ENCODE data around the gene ATRNL1. TPM values are rescaled to one million over a fixed set of nuclear protein-coding genes. Genes with fewer than 3 reads are reported as not detected.

The ATRNL1 gene
- polyA plus RNA-seq, 2 of the 4 experiments (the other 2 are of a cell fraction) = 0.13 to 0.34 TPM

DNA sequence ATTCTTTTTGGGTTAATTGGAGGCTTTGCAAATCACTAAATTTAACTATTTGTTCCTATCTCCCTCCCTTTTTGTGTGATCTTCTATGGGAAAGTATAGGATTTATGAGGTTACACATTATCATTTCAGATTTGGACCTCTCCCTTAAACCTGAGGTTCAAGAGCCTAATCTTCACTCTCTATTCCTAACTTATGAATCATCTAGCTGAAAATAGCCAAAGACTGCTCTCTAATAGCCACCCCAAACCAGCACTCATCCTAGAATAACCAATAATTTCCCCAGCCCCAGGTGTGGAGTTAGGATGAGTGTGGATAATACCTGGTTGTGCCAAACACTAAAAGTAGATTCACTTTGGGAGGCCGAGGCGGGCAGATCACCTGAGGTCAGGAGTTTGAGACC lies 680.7 kb downstream of the ATRNL1 start (continued):
- no peak for TF ChIP-seq FOXS1 (CRISPR knock-in tag; IDR thresholded peaks at IDR 0.05)
- TF ChIP-seq, protein P1, sequence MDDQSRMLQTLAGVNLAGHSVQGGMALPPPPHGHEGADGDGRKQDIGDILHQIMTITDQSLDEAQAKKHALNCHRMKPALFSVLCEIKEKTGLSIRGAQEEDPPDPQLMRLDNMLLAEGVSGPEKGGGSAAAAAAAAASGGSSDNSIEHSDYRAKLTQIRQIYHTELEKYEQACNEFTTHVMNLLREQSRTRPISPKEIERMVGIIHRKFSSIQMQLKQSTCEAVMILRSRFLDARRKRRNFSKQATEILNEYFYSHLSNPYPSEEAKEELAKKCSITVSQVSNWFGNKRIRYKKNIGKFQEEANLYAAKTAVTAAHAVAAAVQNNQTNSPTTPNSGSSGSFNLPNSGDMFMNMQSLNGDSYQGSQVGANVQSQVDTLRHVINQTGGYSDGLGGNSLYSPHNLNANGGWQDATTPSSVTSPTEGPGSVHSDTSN (IDR thresholded peaks at IDR 0.05) = no peak

DNA sequence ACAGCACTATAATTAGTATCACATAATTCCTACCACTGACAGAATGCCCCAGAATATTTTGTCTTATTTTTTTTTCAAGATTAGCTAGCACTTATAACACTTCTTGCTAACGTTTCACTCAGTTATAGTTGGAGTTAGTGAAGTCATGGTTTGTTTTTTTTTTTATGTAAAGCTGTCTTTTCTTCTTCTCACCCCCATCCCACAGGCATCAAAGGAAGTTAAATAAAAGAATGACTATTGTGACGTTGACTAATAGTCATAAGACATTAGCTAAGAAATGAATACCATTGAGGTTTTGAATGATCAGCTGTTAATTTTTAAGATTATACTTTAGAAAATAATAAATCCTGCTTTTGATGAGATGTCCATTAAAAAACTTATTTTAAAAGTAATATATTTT lies 681.6 kb downstream of the ATRNL1 start:
- ChIA-PET POLR2A (no interaction called here), CTCF (interaction anchor here (0.7 kb wide), 1 partner anchor 234 kb away, joined by 3 read pairs; no protein-coding TSS in a partner anchor)

DNA sequence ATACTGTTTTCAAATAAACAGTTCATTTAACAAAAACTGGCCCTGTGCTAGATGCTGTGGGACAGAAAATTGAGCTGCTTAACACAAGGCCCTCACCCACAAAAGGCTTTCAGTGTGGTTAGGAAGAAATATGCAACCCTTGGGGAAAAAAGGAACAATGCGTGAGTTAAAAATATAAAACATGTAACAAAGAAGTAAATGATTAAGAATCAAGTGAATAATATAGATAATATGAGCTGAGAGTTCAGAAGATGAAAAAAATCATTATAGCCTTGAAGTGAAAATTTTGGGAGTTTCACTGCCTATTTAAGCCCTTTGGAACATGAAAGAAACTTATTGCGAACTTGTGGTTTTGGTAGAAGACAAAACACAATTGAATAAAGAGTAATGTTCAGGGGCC lies 684.5 kb downstream of the ATRNL1 start:
- WGBS (ENCODE audit: missing lambda C conversion rate) = 76% methylated on average over 2 of the region's 2 CpGs
- Histone ChIP-seq H3K4me3 (no peak overlapping the region), H3K9me3 (no peaks in the 10 kb centered on the region), H3K27ac (no peak overlapping the region), H3K4me1 (peaks cover 14% of the 10 kb centered on the region), H3K4me2 (no peak overlapping the region)
- ATAC-seq = no peak
- CTCF ChIA-PET = interaction anchor here (1.4 kb wide), 1 partner anchor 510 kb away, joined by 3 read pairs; no protein-coding TSS in a partner anchor
- no peak for DNase-seq (ENCODE audit: low read depth in 1 of 2, low spot score in 1 of 2)
- FAIRE-seq = no peak
- POLR2A ChIA-PET = no interaction called here
- TF ChIP-seq GATA3 (IDR thresholded peaks at IDR 0.05; ENCODE audit: borderline replicate concordance) = no peak
- TF ChIP-seq, protein P2, sequence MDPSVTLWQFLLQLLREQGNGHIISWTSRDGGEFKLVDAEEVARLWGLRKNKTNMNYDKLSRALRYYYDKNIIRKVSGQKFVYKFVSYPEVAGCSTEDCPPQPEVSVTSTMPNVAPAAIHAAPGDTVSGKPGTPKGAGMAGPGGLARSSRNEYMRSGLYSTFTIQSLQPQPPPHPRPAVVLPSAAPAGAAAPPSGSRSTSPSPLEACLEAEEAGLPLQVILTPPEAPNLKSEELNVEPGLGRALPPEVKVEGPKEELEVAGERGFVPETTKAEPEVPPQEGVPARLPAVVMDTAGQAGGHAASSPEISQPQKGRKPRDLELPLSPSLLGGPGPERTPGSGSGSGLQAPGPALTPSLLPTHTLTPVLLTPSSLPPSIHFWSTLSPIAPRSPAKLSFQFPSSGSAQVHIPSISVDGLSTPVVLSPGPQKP (IDR thresholded peaks at IDR 0.05; ENCODE audit: low read depth, low read length) = no peak
- TF ChIP-seq, protein P3, sequence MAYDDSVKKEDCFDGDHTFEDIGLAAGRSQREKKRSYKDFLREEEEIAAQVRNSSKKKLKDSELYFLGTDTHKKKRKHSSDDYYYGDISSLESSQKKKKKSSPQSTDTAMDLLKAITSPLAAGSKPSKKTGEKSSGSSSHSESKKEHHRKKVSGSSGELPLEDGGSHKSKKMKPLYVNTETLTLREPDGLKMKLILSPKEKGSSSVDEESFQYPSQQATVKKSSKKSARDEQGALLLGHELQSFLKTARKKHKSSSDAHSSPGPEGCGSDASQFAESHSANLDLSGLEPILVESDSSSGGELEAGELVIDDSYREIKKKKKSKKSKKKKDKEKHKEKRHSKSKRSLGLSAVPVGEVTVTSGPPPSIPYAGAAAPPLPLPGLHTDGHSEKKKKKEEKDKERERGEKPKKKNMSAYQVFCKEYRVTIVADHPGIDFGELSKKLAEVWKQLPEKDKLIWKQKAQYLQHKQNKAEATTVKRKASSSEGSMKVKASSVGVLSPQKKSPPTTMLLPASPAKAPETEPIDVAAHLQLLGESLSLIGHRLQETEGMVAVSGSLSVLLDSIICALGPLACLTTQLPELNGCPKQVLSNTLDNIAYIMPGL (CRISPR knock-in tag; IDR thresholded peaks at IDR 0.05; ENCODE audit: borderline replicate concordance) = no peak
- no peak for TF ChIP-seq CEBPB (IDR thresholded peaks at IDR 0.05)
- TF ChIP-seq BHLHE40 (IDR thresholded peaks at IDR 0.05; ENCODE audit: low read depth, low read length) = no peak
- TF ChIP-seq, protein P1 (IDR thresholded peaks at IDR 0.05) = no peak
- TF ChIP-seq, protein P4, sequence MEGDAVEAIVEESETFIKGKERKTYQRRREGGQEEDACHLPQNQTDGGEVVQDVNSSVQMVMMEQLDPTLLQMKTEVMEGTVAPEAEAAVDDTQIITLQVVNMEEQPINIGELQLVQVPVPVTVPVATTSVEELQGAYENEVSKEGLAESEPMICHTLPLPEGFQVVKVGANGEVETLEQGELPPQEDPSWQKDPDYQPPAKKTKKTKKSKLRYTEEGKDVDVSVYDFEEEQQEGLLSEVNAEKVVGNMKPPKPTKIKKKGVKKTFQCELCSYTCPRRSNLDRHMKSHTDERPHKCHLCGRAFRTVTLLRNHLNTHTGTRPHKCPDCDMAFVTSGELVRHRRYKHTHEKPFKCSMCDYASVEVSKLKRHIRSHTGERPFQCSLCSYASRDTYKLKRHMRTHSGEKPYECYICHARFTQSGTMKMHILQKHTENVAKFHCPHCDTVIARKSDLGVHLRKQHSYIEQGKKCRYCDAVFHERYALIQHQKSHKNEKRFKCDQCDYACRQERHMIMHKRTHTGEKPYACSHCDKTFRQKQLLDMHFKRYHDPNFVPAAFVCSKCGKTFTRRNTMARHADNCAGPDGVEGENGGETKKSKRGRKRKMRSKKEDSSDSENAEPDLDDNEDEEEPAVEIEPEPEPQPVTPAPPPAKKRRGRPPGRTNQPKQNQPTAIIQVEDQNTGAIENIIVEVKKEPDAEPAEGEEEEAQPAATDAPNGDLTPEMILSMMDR (IDR thresholded peaks at IDR 0.05) = no peak
- TF ChIP-seq EP300 (IDR thresholded peaks at IDR 0.05) = no peak
- TF ChIP-seq KDM5A (IDR thresholded peaks at IDR 0.05) = no peak
- no peak for TF ChIP-seq EHMT2 (IDR thresholded peaks at IDR 0.05; ENCODE audit: low read depth)

More for the DNA sequence above, 681.6 kb downstream of the ATRNL1 start:
- H3K4me3 ChIP-seq = no peak overlapping the region
- FAIRE-seq (no peak), ATAC-seq (no peak), DNase-seq (ENCODE audit: low read depth in 1 of 2, low spot score in 1 of 2) (no peak)
- TF ChIP-seq JUNB (IDR thresholded peaks at IDR 0.05) (no peak), HOXB13 (CRISPR knock-in tag; IDR thresholded peaks at IDR 0.05; ENCODE audit: low read depth) (no peak), CHD4 (IDR thresholded peaks at IDR 0.05; ENCODE audit: borderline replicate concordance) (no peak), SREBF2 (IDR thresholded peaks at IDR 0.05) (no peak), MYC (IDR thresholded peaks at IDR 0.05; ENCODE audit: borderline replicate concordance, low read length) (no peak), CHD2 (IDR thresholded peaks at IDR 0.05; ENCODE audit: low read length, partially characterized antibody) (no peak), CBX2 (IDR thresholded peaks at IDR 0.05; ENCODE audit: borderline replicate concordance, low read depth) (no peak), RCOR1 (IDR thresholded peaks at IDR 0.05; ENCODE audit: low read depth, low read length) (no peak), ZNF302 (CRISPR knock-in tag; IDR thresholded peaks at IDR 0.05) (no peak), RFX5 (IDR thresholded peaks at IDR 0.05) (no peak), RARB (CRISPR knock-in tag; IDR thresholded peaks at IDR 0.05) (no peak), NFE2L2 (conservative IDR thresholded peaks at IDR 0.05; ENCODE audit: low read length) (no peak), MAZ (IDR thresholded peaks at IDR 0.05; ENCODE audit: borderline replicate concordance, low read depth, low read length) (no peak), CEBPB (IDR thresholded peaks at IDR 0.05) (no peak), KDM1A (IDR thresholded peaks at IDR 0.05; ENCODE audit: low read depth) (no peak), HDAC2 (IDR thresholded peaks at IDR 0.05) (no peak), EHMT2 (IDR thresholded peaks at IDR 0.05; ENCODE audit: low read depth) (no peak), EP300 (IDR thresholded peaks at IDR 0.05) (no peak)
- TF ChIP-seq, protein P5, sequence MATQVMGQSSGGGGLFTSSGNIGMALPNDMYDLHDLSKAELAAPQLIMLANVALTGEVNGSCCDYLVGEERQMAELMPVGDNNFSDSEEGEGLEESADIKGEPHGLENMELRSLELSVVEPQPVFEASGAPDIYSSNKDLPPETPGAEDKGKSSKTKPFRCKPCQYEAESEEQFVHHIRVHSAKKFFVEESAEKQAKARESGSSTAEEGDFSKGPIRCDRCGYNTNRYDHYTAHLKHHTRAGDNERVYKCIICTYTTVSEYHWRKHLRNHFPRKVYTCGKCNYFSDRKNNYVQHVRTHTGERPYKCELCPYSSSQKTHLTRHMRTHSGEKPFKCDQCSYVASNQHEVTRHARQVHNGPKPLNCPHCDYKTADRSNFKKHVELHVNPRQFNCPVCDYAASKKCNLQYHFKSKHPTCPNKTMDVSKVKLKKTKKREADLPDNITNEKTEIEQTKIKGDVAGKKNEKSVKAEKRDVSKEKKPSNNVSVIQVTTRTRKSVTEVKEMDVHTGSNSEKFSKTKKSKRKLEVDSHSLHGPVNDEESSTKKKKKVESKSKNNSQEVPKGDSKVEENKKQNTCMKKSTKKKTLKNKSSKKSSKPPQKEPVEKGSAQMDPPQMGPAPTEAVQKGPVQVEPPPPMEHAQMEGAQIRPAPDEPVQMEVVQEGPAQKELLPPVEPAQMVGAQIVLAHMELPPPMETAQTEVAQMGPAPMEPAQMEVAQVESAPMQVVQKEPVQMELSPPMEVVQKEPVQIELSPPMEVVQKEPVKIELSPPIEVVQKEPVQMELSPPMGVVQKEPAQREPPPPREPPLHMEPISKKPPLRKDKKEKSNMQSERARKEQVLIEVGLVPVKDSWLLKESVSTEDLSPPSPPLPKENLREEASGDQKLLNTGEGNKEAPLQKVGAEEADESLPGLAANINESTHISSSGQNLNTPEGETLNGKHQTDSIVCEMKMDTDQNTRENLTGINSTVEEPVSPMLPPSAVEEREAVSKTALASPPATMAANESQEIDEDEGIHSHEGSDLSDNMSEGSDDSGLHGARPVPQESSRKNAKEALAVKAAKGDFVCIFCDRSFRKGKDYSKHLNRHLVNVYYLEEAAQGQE (IDR thresholded peaks at IDR 0.05) = no peak
- TF ChIP-seq, protein P3 (CRISPR knock-in tag; IDR thresholded peaks at IDR 0.05; ENCODE audit: borderline replicate concordance) = no peak
- WGBS (ENCODE audit: missing lambda C conversion rate) = 25% methylated on average over 2 of the region's 2 CpGs
- H3K4me1 ChIP-seq = peaks cover 22% of the 10 kb centered on the region
- no peaks in the 10 kb centered on the region for H3K9me3 ChIP-seq
- H3K4me2 ChIP-seq = no peak overlapping the region
- no peak overlapping the region for H3K27ac ChIP-seq

Measured in A549 (cell line).